ENCODE measurements around the gene MINK1. TPM values are rescaled to one million over a fixed set of nuclear protein-coding genes. Genes with fewer than 3 reads are reported as not detected.
"Not testable (repeated sequence)": the region's sequence is repeated elsewhere in the genome, so short reads cannot be mapped to it uniquely, and the experiment has no call there.

Gene MINK1
- polyA plus RNA-seq, 4 donors: 56.6 to 69.2 (median 59.0) TPM

GRCh38 chr17:4810696-4811290 lies 22.3 kb upstream of the MINK1 start:
- no peak for DNase-seq (ENCODE audit: low read depth in 4 of 4, low spot score in 3 of 4)

GRCh38 chr17:4811471-4811870 lies 21.7 kb upstream of the MINK1 start:
- no peak for DNase-seq (ENCODE audit: low read depth in 4 of 4, low spot score in 3 of 4)

GRCh38 chr17:4812690-4813089 lies 20.4 kb upstream of the MINK1 start:
- DNase-seq (ENCODE audit: low read depth in 4 of 4, low spot score in 3 of 4): no peak

GRCh38 chr17:4815043-4815675 lies 18.0 kb upstream of the MINK1 start:
- DNase-seq (ENCODE audit: low read depth in 4 of 4, low spot score in 3 of 4): no peak

- no peak for DNase-seq (ENCODE audit: low read depth in 4 of 4, low spot score in 3 of 4)
These were observed 16.3 kb upstream of the MINK1 start for GRCh38 chr17:4816826-4817225.

- DNase-seq (ENCODE audit: low read depth in 4 of 4, low spot score in 3 of 4): no peak
These were observed 14.9 kb upstream of the MINK1 start for GRCh38 chr17:4818276-4818675.

GRCh38 chr17:4822835-4823234 lies 10.3 kb upstream of the MINK1 start:
- DNase-seq (ENCODE audit: low read depth in 4 of 4, low spot score in 3 of 4): no peak

- no peak for DNase-seq (ENCODE audit: low read depth in 4 of 4, low spot score in 3 of 4)
These were observed 9.6 kb upstream of the MINK1 start for GRCh38 chr17:4823373-4824089.

- no peak for DNase-seq (ENCODE audit: low read depth in 4 of 4, low spot score in 3 of 4)
These were observed 5.7 kb upstream of the MINK1 start for GRCh38 chr17:4827399-4827798.

- not testable (repeated sequence) for DNase-seq (ENCODE audit: low read depth in 4 of 4, low spot score in 3 of 4)
These were observed 337 bp upstream of the MINK1 start for GRCh38 chr17:4832829-4833177.

GRCh38 chr17:4833941-4834680 lies 971 bp downstream of the MINK1 start:
- peak in 2 of 4 donors; percentile 55 to 61 for DNase-seq (ENCODE audit: low read depth in 4 of 4, low spot score in 3 of 4)

GRCh38 chr17:4834681-4835020 lies 1.5 kb downstream of the MINK1 start:
- DNase-seq (ENCODE audit: low read depth in 4 of 4, low spot score in 3 of 4): no peak

- DNase-seq (ENCODE audit: low read depth in 4 of 4, low spot score in 3 of 4): no peak
These were observed 3.1 kb downstream of the MINK1 start for GRCh38 chr17:4836221-4836620.

- no peak for DNase-seq (ENCODE audit: low read depth in 4 of 4, low spot score in 3 of 4)
These were observed 4.5 kb downstream of the MINK1 start for GRCh38 chr17:4837471-4838308.

- DNase-seq (ENCODE audit: low read depth in 4 of 4, low spot score in 3 of 4): no peak
These were observed 5.2 kb downstream of the MINK1 start for GRCh38 chr17:4838309-4838785.

GRCh38 chr17:4839221-4839620 lies 6.1 kb downstream of the MINK1 start:
- DNase-seq (ENCODE audit: low read depth in 4 of 4, low spot score in 3 of 4): no peak

GRCh38 chr17:4839965-4840892 lies 7.1 kb downstream of the MINK1 start:
- no peak for DNase-seq (ENCODE audit: low read depth in 4 of 4, low spot score in 3 of 4)

GRCh38 chr17:4840893-4841242 lies 7.7 kb downstream of the MINK1 start:
- DNase-seq (ENCODE audit: low read depth in 4 of 4, low spot score in 3 of 4): no peak

GRCh38 chr17:4842376-4842775 lies 9.2 kb downstream of the MINK1 start:
- no peak for DNase-seq (ENCODE audit: low read depth in 4 of 4, low spot score in 3 of 4)

Data from right renal pelvis (tissue), 4 donors.